Stimulated activated CD4-positive, alpha-beta T cell treated with anti-CD3 and anti-CD28 coated beads, Interleukin-1b, Interleukin-23, amount 100 ng/mL, for 1 hour (primary cell): ENCODE results near the gene CTSC.

ENCODE experiments used
- DNase-seq, 2 donors: peaks; one replicate each; pipeline ENCODE4 v3.0.0-alpha.2; 2020; ENCODE audit warnings: low read depth in 2 of 2

CTSC gene

GRCh38 chr11:88317536-88317935 is 20.0 kb downstream of the CTSC start:
- no peak for DNase-seq

- DNase-seq, result no peak
Measured at GRCh38 chr11:88315981-88316441, 21.5 kb downstream of the CTSC start.

GRCh38 chr11:88315015-88315414 is 22.5 kb downstream of the CTSC start:
- no peak for DNase-seq

- DNase-seq, result no peak
Measured at GRCh38 chr11:88313441-88313840, 24.1 kb downstream of the CTSC start.

GRCh38 chr11:88312628-88313027 is 24.9 kb downstream of the CTSC start:
- DNase-seq, result no peak

GRCh38 chr11:88310246-88310645 is 27.3 kb downstream of the CTSC start:
- DNase-seq, result no peak

- no peak for DNase-seq
Measured at GRCh38 chr11:88308576-88308975, 29.0 kb downstream of the CTSC start.

- DNase-seq, result no peak
Measured at GRCh38 chr11:88307749-88308425, 29.6 kb downstream of the CTSC start.

GRCh38 chr11:88306785-88307184 is 30.8 kb downstream of the CTSC start:
- DNase-seq, result no peak

- DNase-seq, result no peak
Measured at GRCh38 chr11:88305430-88305829, 32.1 kb downstream of the CTSC start.

GRCh38 chr11:88304352-88304751 is 33.2 kb downstream of the CTSC start:
- no peak for DNase-seq

GRCh38 chr11:88303037-88303436 is 34.5 kb downstream of the CTSC start:
- DNase-seq, result no peak

GRCh38 chr11:88301488-88302140 is 35.9 kb downstream of the CTSC start:
- no peak for DNase-seq

- DNase-seq, result no peak
Measured at GRCh38 chr11:88300888-88301487, 36.5 kb downstream of the CTSC start.

- no peak for DNase-seq
Measured at GRCh38 chr11:88297863-88298262, 39.7 kb downstream of the CTSC start.

GRCh38 chr11:88297421-88297820 is 40.1 kb downstream of the CTSC start:
- DNase-seq, result no peak

GRCh38 chr11:88295028-88295427 is 42.5 kb downstream of the CTSC start:
- no peak for DNase-seq

- DNase-seq, result no peak
Measured at GRCh38 chr11:88293931-88294330, 43.6 kb downstream of the CTSC start.

GRCh38 chr11:88292171-88292843 is 45.2 kb downstream of the CTSC start:
- no peak for DNase-seq

- DNase-seq, result no peak
Measured at GRCh38 chr11:88288560-88288959, 49.0 kb downstream of the CTSC start.

- DNase-seq, result no peak
Measured at GRCh38 chr11:88284336-88285050, 53.0 kb downstream of the CTSC start.
